HCT116 (cell line): ENCODE results near the gene MRPL1.

ENCODE experiments used
- CTCF ChIP-seq, 3 experiments: fragments of 200-600 bp in 1 of 3; sonication (generic) in 1 of 3; IDR thresholded peaks in 2 of 3; conservative IDR thresholded peaks in 1 of 3; 2 replicates each; pipeline ENCODE4 v1.5.1; 2012 to 2017; ENCODE audit warnings: low read depth in 2 of 3, low read length in 2 of 3, antibody characterized with exemption in 1 of 3, borderline replicate concordance in 1 of 3, control low read depth in 1 of 3, mild to moderate bottlenecking in 1 of 3, mixed read lengths in 1 of 3, mixed run types in 1 of 3, moderate library complexity in 1 of 3; ENCODE audit not compliant: insufficient read depth in 1 of 3
- ZNF274 ChIP-seq: fragments of 200-500 bp; sonication (Bioruptor generic); IDR thresholded peaks from 2 replicates; pipeline ENCODE4 v1.6.1; 2014; ENCODE audit warnings: mild to moderate bottlenecking, low read depth, low read length, inconsistent platforms

- TF ChIP-seq CTCF (IDR thresholded peaks at IDR 0.05 in 2 of 3, conservative IDR thresholded peaks at IDR 0.05 in 1 of 3; ENCODE audit: borderline replicate concordance in 1 of 3, insufficient read depth in 1 of 3, low read depth in 2 of 3, low read length in 2 of 3), result no peak
- TF ChIP-seq ZNF274, result no peak
Observed at GRCh38 chr4:77958897-77959296, 96.3 kb downstream of the MRPL1 start.
